Midbrain (tissue), 1 donor: Measurements from ENCODE around the gene RWDD2A.

Experiments used
- DNase-seq: peaks from one replicate; lab custom pipeline; 2025; lab: John Stamatoyannopoulos, UW

Gene RWDD2A

GRCh38 chr6:83198486-83199172, 5.5 kb downstream of the RWDD2A start:
- no peak for DNase-seq

GRCh38 chr6:83199173-83199862, 6.2 kb downstream of the RWDD2A start:
- DNase-seq: no peak

GRCh38 chr6:83199863-83200225, 6.7 kb downstream of the RWDD2A start:
- DNase-seq: no peak

- no peak for DNase-seq
Measured at GRCh38 chr6:83202031-83202430, 8.9 kb downstream of the RWDD2A start.

GRCh38 chr6:83215131-83216047, 22.2 kb downstream of the RWDD2A start:
- DNase-seq: peak; percentile 85

GRCh38 chr6:83216806-83217205, 23.6 kb downstream of the RWDD2A start:
- DNase-seq: no peak

- no peak for DNase-seq
Measured at GRCh38 chr6:83218646-83219045, 25.5 kb downstream of the RWDD2A start.

- no peak for DNase-seq
Measured at GRCh38 chr6:83220121-83220520, 27.0 kb downstream of the RWDD2A start.

- DNase-seq: no peak
Measured at GRCh38 chr6:83221276-83221675, 28.1 kb downstream of the RWDD2A start.

GRCh38 chr6:83221889-83222479, 28.8 kb downstream of the RWDD2A start:
- peak; percentile 63 for DNase-seq

GRCh38 chr6:83226517-83226916, 33.4 kb downstream of the RWDD2A start:
- no peak for DNase-seq

GRCh38 chr6:83231146-83231545, 38.0 kb downstream of the RWDD2A start:
- no peak for DNase-seq

GRCh38 chr6:83247471-83247870, 54.3 kb downstream of the RWDD2A start:
- DNase-seq: no peak
